ENCODE results near the gene ZMYM4. TPM values are rescaled to one million over a fixed set of nuclear protein-coding genes. Genes with fewer than 3 reads are reported as not detected.

ZMYM4 gene
- polyA plus RNA-seq, 12 donors, result 27.4 to 63.3 (median 44.2) TPM; not detected in 1

DNA sequence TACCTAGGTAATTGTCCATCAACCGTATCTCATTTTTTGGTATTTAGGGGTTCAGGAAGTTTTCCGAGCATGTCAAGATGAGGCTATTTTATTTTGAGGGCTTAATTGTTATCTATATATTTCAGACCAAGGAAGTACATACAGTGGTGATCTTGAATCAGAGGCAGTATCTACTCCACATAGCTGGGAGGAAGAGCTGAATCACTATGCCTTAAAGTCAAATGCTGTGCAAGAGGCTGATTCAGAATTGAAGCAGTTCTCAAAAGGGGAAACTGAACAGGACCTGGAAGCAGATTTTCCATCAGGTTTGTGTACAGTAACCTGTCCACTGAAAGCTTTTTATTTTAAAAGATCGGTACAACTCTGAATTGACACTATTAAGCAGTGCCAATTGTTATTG lies 130.2 kb downstream of the ZMYM4 start:
- DNase-seq, result no peak

GRCh38 chr1:35401049-35401448 lies 132.5 kb downstream of the ZMYM4 start:
- no peak for DNase-seq

DNA sequence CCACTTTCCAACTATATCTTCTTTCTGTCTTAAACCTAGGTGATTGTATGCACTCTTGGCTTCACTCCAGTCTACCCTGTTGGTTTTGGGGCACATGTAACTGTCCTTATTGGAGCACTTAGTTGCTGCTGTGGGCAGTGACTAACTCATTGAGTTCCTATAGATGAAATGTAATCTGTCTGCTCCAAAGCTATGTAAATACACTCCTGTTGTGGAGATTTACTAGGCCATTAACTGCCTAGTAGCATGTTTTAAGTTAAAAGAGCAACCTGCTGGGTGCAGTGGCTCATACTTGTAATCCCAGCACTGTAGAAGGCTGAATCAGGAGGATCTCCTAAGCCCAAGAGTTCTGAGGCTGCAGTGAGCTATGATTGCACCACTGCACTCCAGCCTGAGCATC lies 137.6 kb downstream of the ZMYM4 start:
- DNase-seq, result no peak

DNA sequence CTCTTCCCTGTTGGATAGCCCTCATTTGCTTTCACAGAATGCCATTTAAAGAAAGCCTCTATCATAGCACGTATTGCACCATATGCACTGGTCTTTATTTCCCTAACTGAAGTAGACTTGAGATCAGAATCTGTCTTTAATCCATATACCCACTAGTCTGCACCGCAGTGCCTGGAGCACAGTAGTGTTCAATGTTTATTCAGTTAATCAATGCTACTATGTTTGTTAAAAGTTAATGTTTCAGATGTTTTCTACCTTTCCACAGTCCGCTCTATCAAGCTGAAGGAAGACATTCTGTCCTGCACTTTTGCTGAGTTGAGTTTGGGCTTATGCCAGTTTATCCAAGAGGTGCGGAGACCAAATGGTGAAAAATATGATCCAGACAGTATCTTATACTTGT lies 139.2 kb downstream of the ZMYM4 start:
- no peak for DNase-seq

DNA sequence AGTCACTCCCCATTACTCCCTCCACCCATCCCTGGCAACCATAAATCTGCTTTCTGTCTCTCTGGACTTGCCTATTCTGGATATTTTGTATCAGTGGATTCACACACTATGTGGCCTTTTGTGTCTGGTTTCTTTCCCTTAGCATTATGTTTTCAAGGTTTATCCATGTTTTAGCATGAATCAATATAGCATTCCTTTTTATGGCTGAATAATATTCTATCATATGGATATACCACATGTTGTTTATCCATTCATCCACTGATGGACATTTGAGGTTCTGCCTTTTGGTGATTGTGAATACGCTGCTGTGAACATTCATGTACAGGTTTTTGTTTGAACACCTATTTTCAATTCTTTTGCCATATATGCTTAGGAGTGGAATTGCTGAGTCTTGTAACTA lies 140.4 kb downstream of the ZMYM4 start:
- no peak for DNase-seq

- DNase-seq, result no peak
These were observed 157.6 kb downstream of the ZMYM4 start for GRCh38 chr1:35426097-35426586.

DNA sequence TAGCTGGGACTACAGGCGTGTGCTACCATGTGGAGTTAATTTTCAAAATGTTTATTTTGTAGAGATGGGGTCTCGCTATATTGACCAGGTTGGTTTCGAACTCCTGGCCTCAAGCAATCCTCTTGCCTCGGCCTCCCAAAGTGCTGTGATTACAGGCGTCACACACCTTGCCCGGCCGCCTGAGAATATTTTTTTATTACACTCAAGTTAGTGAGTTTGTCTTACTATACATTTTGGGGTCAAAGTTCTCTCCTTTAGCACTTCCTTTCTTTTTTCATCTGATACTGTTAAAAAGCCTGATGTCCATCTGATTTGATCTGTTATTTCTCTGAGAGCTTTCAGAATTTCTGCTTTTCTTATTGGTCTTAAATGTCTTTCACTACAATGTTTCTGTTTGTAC lies 159.9 kb downstream of the ZMYM4 start:
- DNase-seq, result no peak

DNA sequence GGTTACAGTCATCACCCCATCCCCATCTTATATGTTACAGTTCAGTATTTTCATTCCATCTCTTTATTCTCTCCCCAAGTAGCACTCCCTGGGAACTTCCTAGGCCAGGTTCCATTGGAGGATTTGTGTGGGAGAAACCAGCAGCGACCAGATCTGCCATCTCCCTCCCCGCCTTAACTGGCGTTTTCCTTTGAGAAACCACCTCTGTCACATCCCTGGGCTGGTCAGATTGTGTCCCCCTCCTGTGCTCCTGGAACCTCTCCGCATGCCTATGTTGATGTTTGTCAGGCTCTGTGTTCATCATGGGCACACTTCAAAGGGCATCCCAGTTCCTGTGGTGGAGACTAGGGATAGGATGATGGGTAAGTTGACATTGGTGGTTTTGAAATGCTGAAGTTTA lies 162.3 kb downstream of the ZMYM4 start:
- no peak for DNase-seq

GRCh38 chr1:35431173-35431599 lies 162.7 kb downstream of the ZMYM4 start:
- no peak for DNase-seq

GRCh38 chr1:35432231-35432630 lies 163.7 kb downstream of the ZMYM4 start:
- no peak for DNase-seq

DNA sequence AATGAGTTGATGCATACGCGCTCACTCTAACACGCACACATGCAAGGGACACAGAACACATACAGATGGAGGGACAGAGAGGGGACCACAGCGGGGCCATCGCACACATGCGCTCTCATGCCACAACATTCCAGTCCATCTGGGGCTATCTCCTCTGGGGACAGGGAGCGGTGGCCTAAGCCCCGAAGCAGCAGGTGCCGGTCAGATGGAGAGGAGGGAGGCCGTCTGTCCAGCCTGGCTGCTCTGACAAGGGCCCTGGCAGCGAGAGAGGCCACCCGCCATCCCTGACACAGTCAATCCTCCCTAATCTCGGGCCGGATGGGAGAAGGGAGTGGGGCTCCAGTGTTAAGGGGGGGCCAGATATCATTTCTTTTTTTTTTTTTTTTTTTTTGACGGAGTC lies 165.2 kb downstream of the ZMYM4 start:
- no peak for DNase-seq

GRCh38 chr1:35434703-35435102 lies 166.2 kb downstream of the ZMYM4 start:
- no peak for DNase-seq

- no peak for DNase-seq
These were observed 167.6 kb downstream of the ZMYM4 start for GRCh38 chr1:35436078-35436477.

- DNase-seq, result no peak
These were observed 168.7 kb downstream of the ZMYM4 start for GRCh38 chr1:35437200-35437599.

DNA sequence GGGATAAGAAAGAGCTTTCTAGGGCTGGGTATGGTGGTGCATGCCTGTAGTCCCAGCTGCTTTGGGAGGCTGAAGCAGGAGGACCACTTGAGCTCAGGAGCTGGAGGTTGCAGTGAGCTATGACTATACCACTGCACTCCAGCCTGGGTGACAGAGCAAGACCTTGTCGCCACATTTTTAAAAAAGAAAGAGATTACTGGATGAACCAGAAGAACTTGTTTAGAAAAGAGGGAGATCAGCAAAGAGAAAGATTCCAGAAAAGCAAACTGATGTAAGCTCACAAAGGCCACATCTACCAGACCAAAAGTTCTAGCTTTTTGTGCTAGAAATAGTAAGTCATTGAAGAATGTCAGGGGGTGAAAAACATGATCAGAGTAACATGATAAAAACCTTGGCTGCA lies 171.1 kb downstream of the ZMYM4 start:
- no peak for DNase-seq

- DNase-seq, result no peak
These were observed 173.5 kb downstream of the ZMYM4 start for GRCh38 chr1:35441926-35442579.

DNA sequence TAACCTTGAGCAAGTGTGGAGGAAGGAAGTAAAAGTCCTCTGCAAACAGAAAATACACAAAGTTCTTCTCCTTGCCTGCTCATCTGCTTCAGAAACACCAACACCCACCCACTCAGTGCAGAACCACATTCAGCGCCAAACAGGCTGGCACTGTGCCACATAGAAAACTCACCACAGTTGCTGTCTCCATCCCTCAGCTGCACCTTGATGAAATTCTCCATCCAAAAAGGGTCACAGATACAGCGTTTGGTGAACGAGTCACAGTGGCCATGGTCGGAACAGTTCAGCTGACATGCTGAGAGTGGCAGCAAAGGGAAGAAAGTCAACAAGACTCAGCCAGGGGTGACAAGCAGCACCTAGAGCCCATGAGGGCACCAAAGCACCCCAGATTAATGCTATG lies 174.2 kb downstream of the ZMYM4 start:
- no peak for DNase-seq

DNA sequence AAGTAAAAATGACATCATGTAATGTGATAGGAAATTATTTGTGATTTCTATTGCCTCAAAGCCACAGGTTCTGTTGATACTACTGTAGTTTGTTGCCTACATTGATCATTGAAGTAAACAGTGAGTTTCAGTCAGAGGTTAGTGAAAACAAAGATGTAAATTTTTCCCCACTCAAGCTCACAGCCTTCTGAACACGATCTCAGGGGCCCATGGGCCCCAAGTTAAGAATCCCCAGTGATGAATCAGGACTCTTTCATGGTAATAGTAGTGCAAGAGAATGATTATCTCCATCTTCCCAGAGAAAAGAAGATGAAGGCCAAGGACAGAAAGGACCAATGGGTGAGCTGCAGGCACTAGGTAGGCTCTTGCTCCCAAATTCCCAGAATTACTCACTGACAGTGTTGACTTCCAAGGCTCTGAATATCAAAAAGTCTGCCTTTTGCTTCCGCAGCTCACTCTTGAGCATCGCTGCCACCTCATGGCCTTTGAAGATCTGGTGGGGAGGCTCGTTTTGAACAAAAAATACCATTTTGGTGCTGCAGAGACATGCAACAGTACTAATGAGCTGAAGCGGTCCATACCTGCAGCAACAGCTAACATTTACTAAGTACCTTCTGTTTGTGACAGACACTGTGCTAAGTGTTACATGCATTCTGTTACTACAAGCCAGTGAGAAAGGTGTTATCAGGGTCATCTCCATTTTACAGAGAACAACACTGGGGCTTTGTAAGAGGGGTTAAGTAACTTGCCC lies 175.4 kb downstream of the ZMYM4 start:
- no peak for DNase-seq

GRCh38 chr1:35444519-35444774 lies 175.9 kb downstream of the ZMYM4 start:
- no peak for DNase-seq

GRCh38 chr1:35447278-35447677 lies 178.8 kb downstream of the ZMYM4 start:
- no peak for DNase-seq

DNA sequence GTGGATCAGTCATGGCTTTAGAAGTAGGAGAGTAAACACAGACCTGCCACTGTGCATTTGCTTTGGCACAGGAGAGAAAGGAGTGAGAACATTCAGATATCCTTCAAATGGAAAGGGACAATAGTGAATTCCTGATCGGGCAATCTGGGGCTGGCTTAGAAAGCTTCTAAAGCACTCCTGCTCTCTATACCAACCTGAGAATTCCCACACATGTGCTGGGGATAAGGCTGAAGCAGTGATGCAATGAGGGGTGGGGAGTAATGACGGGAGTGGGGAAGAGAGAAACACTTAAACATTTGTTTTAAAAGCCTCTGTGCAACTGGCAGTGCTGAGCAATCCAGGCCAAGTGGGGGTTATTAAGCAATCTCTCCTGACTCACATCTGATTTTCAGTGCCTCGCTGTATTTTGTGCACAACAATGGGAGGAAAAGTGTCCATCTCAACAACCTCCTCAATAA lies 179.9 kb downstream of the ZMYM4 start:
- DNase-seq, result no peak

GRCh38 chr1:35449334-35450008 lies 181.0 kb downstream of the ZMYM4 start:
- DNase-seq, result no peak

DNA sequence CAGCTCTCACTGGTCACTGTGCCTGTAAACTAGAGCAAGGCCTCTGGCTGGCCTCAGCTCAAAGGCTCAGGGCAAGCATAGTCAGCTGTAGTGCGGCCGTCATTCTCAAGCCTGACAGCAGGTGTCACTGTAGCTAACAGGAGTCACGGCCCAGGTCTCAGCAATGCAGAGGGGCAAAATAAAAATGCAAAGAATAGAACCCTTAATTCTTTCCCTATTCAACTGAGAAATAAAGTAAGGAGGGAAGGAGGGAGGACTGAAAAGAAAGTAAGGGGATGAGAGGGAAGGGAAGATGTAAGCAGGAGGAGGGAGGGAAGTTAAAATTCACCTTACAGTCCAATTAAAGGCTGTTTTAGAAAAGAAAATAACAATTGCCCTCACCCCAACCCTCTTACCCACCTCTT lies 182.6 kb downstream of the ZMYM4 start:
- DNase-seq, result peak; percentile 83

Data from muscle of arm (tissue), 12 donors.